Activated naive CD8-positive, alpha-beta T cell treated with anti-CD3 and anti-CD28 coated beads for 36 hours (primary cell): ENCODE results near the gene SMIM29. TPM values are rescaled to one million over a fixed set of nuclear protein-coding genes. Genes with fewer than 3 reads are reported as not detected.
"Not testable (repeated sequence)": the region's sequence is repeated elsewhere in the genome, so short reads cannot be mapped to it uniquely, and the experiment has no call there.

Source experiments
- DNase-seq: peaks from one replicate; pipeline ENCODE4 v3.0.0; 2021
- H3K27ac Mint-ChIP-seq: one replicate; pipeline ENCODE4 v1.8.0; 2022; ENCODE audit warnings: mild to moderate bottlenecking, moderate library complexity, mixed read lengths
- H3K27me3 Mint-ChIP-seq: one replicate; pipeline ENCODE4 v1.8.0; 2022; ENCODE audit warnings: mild to moderate bottlenecking, mixed read lengths
- H3K36me3 Mint-ChIP-seq: one replicate; pipeline ENCODE4 v1.8.0; 2021; ENCODE audit warnings: mild to moderate bottlenecking, mixed read lengths
- H3K4me1 Mint-ChIP-seq: one replicate; pipeline ENCODE4 v1.8.0; 2021; ENCODE audit warnings: mixed read lengths
- H3K4me3 Mint-ChIP-seq: one replicate; pipeline ENCODE4 v1.8.0; 2022; ENCODE audit warnings: mild to moderate bottlenecking, moderate library complexity, mixed read lengths
- H3K9me3 Mint-ChIP-seq: one replicate; pipeline ENCODE4 v1.8.0; 2022; ENCODE audit warnings: mixed read lengths
- total RNA-seq, 2 experiments: library from RNA; stranded (reverse); gene quantifications; one replicate each; pipeline ENCODE4 v1.2.3, GENCODE V29; 2021

Gene SMIM29
- total RNA-seq, 2 experiments from 2014 or later, result 13.1 to 14.2 TPM

GRCh38 chr6:34247481-34248197 is 1.2 kb downstream of the SMIM29 start:
- Mint-ChIP-seq H3K27ac (peak overlapping the region; percentile 89), H3K4me3 (peak overlapping the region; percentile 95), H3K27me3 (no peaks in the 10 kb centered on the region), H3K9me3 (no peaks in the 10 kb centered on the region), H3K36me3 (peaks cover 18% of the 10 kb centered on the region), H3K4me1 (peaks cover 53% of the 10 kb centered on the region)
- DNase-seq, result no peak

GRCh38 chr6:34246563-34247391 is 2.0 kb downstream of the SMIM29 start:
- Mint-ChIP-seq H3K4me3 (peak overlapping the region; percentile 29), H3K27ac (peak overlapping the region; percentile 71), H3K9me3 (no peaks in the 10 kb centered on the region), H3K36me3 (peaks cover 27% of the 10 kb centered on the region), H3K27me3 (no peaks in the 10 kb centered on the region), H3K4me1 (peaks cover 61% of the 10 kb centered on the region)
- peak; percentile 66 for DNase-seq

GRCh38 chr6:34246249-34246562 is 2.6 kb downstream of the SMIM29 start:
- H3K4me3 Mint-ChIP-seq, result no peak overlapping the region
- no peaks in the 10 kb centered on the region for H3K27me3 Mint-ChIP-seq
- H3K4me1 Mint-ChIP-seq, result peaks cover 67% of the 10 kb centered on the region
- H3K9me3 Mint-ChIP-seq, result no peaks in the 10 kb centered on the region
- DNase-seq, result no peak
- peaks cover 33% of the 10 kb centered on the region for H3K36me3 Mint-ChIP-seq
- peak overlapping the region; percentile 71 for H3K27ac Mint-ChIP-seq

- Mint-ChIP-seq H3K4me3 (peak overlapping the region; percentile 23), H3K27ac (peak overlapping the region; percentile 58), H3K4me1 (peaks cover 72% of the 10 kb centered on the region), H3K36me3 (peaks cover 37% of the 10 kb centered on the region)
- not testable (repeated sequence) for H3K27me3 Mint-ChIP-seq, DNase-seq, H3K9me3 Mint-ChIP-seq
These were observed 3.1 kb downstream of the SMIM29 start for GRCh38 chr6:34245761-34246140.

- not testable (repeated sequence) for H3K9me3 Mint-ChIP-seq, H3K27me3 Mint-ChIP-seq, DNase-seq, H3K4me3 Mint-ChIP-seq
- Mint-ChIP-seq H3K27ac (peak overlapping the region; percentile 58), H3K4me1 (peaks cover 76% of the 10 kb centered on the region), H3K36me3 (peaks cover 39% of the 10 kb centered on the region)
These were observed 3.6 kb downstream of the SMIM29 start for GRCh38 chr6:34245032-34245760.

- Mint-ChIP-seq H3K36me3 (peaks cover 46% of the 10 kb centered on the region), H3K27ac (peak overlapping the region; percentile 88), H3K9me3 (no peaks in the 10 kb centered on the region), H3K27me3 (no peaks in the 10 kb centered on the region), H3K4me3 (peak overlapping the region; percentile 59), H3K4me1 (peaks cover 82% of the 10 kb centered on the region)
- peak; percentile 64 for DNase-seq
These were observed 4.6 kb downstream of the SMIM29 start for GRCh38 chr6:34243901-34244884.

GRCh38 chr6:34243131-34243771 is 5.6 kb downstream of the SMIM29 start:
- H3K9me3 Mint-ChIP-seq, result no peaks in the 10 kb centered on the region
- peak overlapping the region; percentile 59 for H3K4me3 Mint-ChIP-seq
- no peak for DNase-seq
- H3K4me1 Mint-ChIP-seq, result peaks cover 87% of the 10 kb centered on the region
- peak overlapping the region; percentile 88 for H3K27ac Mint-ChIP-seq
- peaks cover 54% of the 10 kb centered on the region for H3K36me3 Mint-ChIP-seq
- H3K27me3 Mint-ChIP-seq, result no peaks in the 10 kb centered on the region

- peak overlapping the region; percentile 88 for H3K27ac Mint-ChIP-seq
- no peak for DNase-seq
- H3K9me3 Mint-ChIP-seq, result no peaks in the 10 kb centered on the region
- H3K36me3 Mint-ChIP-seq, result peaks cover 57% of the 10 kb centered on the region
- no peaks in the 10 kb centered on the region for H3K27me3 Mint-ChIP-seq
- peak overlapping the region; percentile 59 for H3K4me3 Mint-ChIP-seq
- peaks cover 79% of the 10 kb centered on the region for H3K4me1 Mint-ChIP-seq
These were observed 6.3 kb downstream of the SMIM29 start for GRCh38 chr6:34242252-34243130.

GRCh38 chr6:34241351-34242215 is 7.2 kb downstream of the SMIM29 start:
- peak overlapping the region; percentile 52 for H3K4me3 Mint-ChIP-seq
- no peaks in the 10 kb centered on the region for H3K9me3 Mint-ChIP-seq
- H3K4me1 Mint-ChIP-seq, result peaks cover 72% of the 10 kb centered on the region
- H3K27me3 Mint-ChIP-seq, result no peaks in the 10 kb centered on the region
- no peak for DNase-seq
- H3K27ac Mint-ChIP-seq, result peak overlapping the region; percentile 88
- peaks cover 57% of the 10 kb centered on the region for H3K36me3 Mint-ChIP-seq

- DNase-seq, result no peak
- H3K27ac Mint-ChIP-seq, result peak overlapping the region; percentile 96
- peaks cover 4% of the 10 kb centered on the region for H3K27me3 Mint-ChIP-seq
- H3K4me3 Mint-ChIP-seq, result peak overlapping the region; percentile 94
- no peaks in the 10 kb centered on the region for H3K9me3 Mint-ChIP-seq
- H3K4me1 Mint-ChIP-seq, result peaks cover 69% of the 10 kb centered on the region
- peaks cover 54% of the 10 kb centered on the region for H3K36me3 Mint-ChIP-seq
These were observed 8.2 kb downstream of the SMIM29 start for GRCh38 chr6:34240329-34241248.

- peak overlapping the region; percentile 94 for H3K4me3 Mint-ChIP-seq
- peak overlapping the region; percentile 96 for H3K27ac Mint-ChIP-seq
- H3K36me3 Mint-ChIP-seq, result peaks cover 52% of the 10 kb centered on the region
- no peak for DNase-seq
- peaks cover 4% of the 10 kb centered on the region for H3K27me3 Mint-ChIP-seq
- H3K4me1 Mint-ChIP-seq, result peaks cover 64% of the 10 kb centered on the region
- H3K9me3 Mint-ChIP-seq, result no peaks in the 10 kb centered on the region
These were observed 8.9 kb downstream of the SMIM29 start for GRCh38 chr6:34239893-34240292.

- Mint-ChIP-seq H3K9me3 (no peaks in the 10 kb centered on the region), H3K4me3 (peak overlapping the region; percentile 94), H3K27ac (peak overlapping the region; percentile 96), H3K27me3 (peaks cover 4% of the 10 kb centered on the region), H3K4me1 (peaks cover 61% of the 10 kb centered on the region), H3K36me3 (peaks cover 52% of the 10 kb centered on the region)
- no peak for DNase-seq
These were observed 9.3 kb downstream of the SMIM29 start for GRCh38 chr6:34239500-34239825.
